GM10248 (cell line): ENCODE measurements around the gene CCR5AS.

ENCODE experiments used
- CTCF ChIA-PET: fragments of 300-600 bp; sonication (Branson Sonifier 250); formaldehyde crosslinking; extraction: SDS; loops from one replicate; lab custom pipeline; 2021; ENCODE audit warnings: antibody characterized with exemption; lab: Yijun Ruan, JAX
- POLR2A ChIA-PET: fragments of 350-650 bp; sonication (Branson Sonifier 250); formaldehyde crosslinking; extraction: SDS; loops from one replicate; lab custom pipeline; 2020; ENCODE audit warnings: antibody characterized with exemption; lab: Yijun Ruan, JAX
- DNase-seq: peaks from one replicate; pipeline ENCODE4 v3.0.0; 2012; ENCODE audit errors: extremely low spot score
- TF ChIP-seq, protein P1 (sequence below): IDR thresholded peaks from 2 replicates; pipeline ENCODE4 v1.5.1; 2012; ENCODE audit warnings: mild to moderate bottlenecking, low read depth; ENCODE audit errors: extremely low read depth, missing control alignments, control extremely low read depth

The CCR5AS gene

DNA sequence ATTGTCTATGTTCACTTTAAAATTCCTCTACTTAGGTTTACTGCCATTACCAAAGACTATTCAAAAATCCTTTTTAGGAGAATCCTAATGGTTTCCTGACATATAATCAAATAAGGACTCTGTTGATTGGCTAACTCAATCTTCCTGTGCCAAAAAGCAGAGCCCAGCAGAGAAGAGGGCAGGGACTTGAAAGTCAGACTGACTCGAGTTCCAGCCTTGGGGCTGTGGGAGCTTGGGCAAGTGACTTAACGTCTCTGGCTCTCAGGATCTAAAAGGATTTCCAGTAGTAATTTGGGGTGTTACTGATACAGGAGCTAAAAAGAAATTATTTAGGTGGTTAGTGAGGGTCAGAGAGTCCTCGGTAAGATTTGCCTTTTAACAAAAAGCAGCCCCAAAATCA lies 25.2 kb downstream of the CCR5AS start:
- POLR2A ChIA-PET: no interaction called here
- TF ChIP-seq, protein P1, sequence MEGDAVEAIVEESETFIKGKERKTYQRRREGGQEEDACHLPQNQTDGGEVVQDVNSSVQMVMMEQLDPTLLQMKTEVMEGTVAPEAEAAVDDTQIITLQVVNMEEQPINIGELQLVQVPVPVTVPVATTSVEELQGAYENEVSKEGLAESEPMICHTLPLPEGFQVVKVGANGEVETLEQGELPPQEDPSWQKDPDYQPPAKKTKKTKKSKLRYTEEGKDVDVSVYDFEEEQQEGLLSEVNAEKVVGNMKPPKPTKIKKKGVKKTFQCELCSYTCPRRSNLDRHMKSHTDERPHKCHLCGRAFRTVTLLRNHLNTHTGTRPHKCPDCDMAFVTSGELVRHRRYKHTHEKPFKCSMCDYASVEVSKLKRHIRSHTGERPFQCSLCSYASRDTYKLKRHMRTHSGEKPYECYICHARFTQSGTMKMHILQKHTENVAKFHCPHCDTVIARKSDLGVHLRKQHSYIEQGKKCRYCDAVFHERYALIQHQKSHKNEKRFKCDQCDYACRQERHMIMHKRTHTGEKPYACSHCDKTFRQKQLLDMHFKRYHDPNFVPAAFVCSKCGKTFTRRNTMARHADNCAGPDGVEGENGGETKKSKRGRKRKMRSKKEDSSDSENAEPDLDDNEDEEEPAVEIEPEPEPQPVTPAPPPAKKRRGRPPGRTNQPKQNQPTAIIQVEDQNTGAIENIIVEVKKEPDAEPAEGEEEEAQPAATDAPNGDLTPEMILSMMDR: no peak
- DNase-seq: no peak
- CTCF ChIA-PET: interaction anchor here (1.0 to 4.3 kb wide), 2 partner anchors 10 to 297 kb away, joined by 3 to 24 read pairs; partner anchors contain the start of gene CCR5

DNA sequence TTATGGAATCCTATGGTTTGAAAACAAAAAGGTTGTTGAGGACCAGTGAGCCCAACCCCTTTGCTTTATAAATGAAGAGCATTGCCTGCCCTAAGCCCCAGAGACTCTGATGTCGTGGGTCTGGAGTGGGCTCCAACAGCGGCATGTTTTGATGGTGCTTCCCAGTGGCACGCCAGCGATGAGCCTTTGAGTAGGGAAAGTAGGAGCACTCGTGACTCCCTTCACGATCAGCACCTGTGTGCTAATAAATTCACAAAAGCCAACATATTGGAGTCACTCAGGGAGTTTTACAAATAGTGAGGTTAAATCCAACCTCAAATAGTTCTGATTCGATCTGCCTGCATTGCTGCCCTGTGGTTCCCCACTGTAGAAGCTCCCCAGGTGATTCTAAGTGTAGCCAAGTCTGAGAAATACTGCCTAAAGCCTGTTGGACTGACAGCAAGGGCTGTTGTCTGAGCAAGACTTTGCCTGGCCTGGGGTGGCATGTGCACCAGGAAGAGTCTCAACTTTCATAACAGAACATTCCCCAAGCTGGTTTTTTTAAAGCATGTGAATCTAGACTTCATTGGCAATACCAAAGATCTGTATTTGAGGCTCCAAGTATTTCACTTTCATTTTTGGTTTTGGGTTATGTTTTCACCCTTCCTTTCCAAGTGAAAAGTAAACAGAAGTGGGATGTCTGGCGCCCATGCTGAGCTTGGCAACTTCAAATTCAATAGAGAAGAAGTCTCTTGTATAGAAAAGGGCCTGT lies 26.2 kb downstream of the CCR5AS start:
- TF ChIP-seq, protein P1: no peak
- no peak for DNase-seq
- ChIA-PET POLR2A (no interaction called here), CTCF (no interaction called here)

DNA sequence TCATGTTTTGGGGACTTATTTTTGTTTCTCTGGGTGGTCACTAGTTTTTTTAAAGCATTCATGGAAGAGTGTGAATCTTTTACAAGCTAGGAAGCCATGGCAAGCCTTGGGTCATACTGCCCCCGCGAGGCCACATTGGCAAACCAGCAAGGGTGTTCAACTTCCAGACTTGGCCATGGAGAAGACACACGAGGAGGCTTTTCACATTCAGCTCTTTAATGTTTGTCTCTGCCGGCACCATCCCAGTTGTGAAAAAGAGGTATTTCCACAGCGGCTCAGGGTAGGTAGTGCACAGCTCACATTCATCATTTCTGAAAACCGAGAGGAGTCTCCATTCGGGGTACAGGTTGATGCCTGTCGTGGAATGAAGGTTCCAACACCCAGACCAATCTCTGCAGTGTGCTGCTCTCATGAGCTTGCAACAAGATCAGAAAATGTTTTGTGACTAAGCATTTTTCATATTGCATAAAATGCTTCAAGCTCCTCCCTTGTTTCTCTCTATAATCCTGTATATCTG lies 28.4 kb downstream of the CCR5AS start:
- ChIA-PET CTCF (interaction anchor here (0.6 to 2.7 kb wide), 34 partner anchors 10 to 444 kb away, joined by 3 to 27 read pairs (median 4); partner anchors contain the start of genes CCR1, CCR5AS, CCRL2 and CXCR6), POLR2A (no interaction called here)
- DNase-seq: peak; percentile 56
- TF ChIP-seq, protein P1: peak; percentile 56

DNA sequence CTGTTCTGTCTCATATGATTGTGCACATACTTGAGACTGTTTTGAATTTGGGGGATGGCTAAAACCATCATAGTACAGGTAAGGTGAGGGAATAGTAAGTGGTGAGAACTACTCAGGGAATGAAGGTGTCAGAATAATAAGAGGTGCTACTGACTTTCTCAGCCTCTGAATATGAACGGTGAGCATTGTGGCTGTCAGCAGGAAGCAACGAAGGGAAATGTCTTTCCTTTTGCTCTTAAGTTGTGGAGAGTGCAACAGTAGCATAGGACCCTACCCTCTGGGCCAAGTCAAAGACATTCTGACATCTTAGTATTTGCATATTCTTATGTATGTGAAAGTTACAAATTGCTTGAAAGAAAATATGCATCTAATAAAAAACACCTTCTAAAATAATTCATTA lies 31.1 kb downstream of the CCR5AS start:
- DNase-seq: no peak
- TF ChIP-seq, protein P1: no peak
- ChIA-PET POLR2A (no interaction called here), CTCF (interaction anchor here (1.6 kb wide), 1 partner anchor 161 kb away, joined by 3 read pairs; no protein-coding TSS in a partner anchor)

GRCh38 chr3:46375218-46375617 lies 31.6 kb downstream of the CCR5AS start:
- TF ChIP-seq, protein P1: no peak
- CTCF ChIA-PET: interaction anchor here (1.0 to 1.6 kb wide), 6 partner anchors 8 to 296 kb away, joined by 3 to 5 read pairs (median 4); no protein-coding TSS in a partner anchor
- POLR2A ChIA-PET: no interaction called here
- no peak for DNase-seq

GRCh38 chr3:46374755-46375154 lies 32.1 kb downstream of the CCR5AS start:
- CTCF ChIA-PET: interaction anchor here (1.0 to 1.6 kb wide), 8 partner anchors 8 to 296 kb away, joined by 3 to 5 read pairs (median 4); no protein-coding TSS in a partner anchor
- POLR2A ChIA-PET: no interaction called here
- TF ChIP-seq, protein P1: no peak
- no peak for DNase-seq
